Activated naive CD8-positive, alpha-beta T cell treated with anti-CD3 and anti-CD28 coated beads, Interleukin-2, amount 10 ng/mL, durations not matched to agents 7 days and 5 days (primary cell): ENCODE data around the gene DEDD. TPM values are rescaled to one million over a fixed set of nuclear protein-coding genes. Genes with fewer than 3 reads are reported as not detected.

Source experiments
- ATAC-seq: fragments of 150-1000 bp; cut with Tn5 transposase; one replicate; pipeline ENCODE4 v1.10.0; 2021; ENCODE audit warnings: low read depth, moderate library complexity
- POLR2A ChIA-PET: fragments of 350-600 bp; sonication (Branson Sonifier 250); formaldehyde crosslinking; loops from one replicate; lab custom pipeline; 2021; ENCODE audit warnings: antibody characterized with exemption; lab: Charles Lee
- DNase-seq: peaks from one replicate; pipeline ENCODE4 v3.0.0; 2021
- H3K27ac Mint-ChIP-seq: one replicate; pipeline ENCODE4 v1.8.0; 2022; ENCODE audit warnings: mild to moderate bottlenecking, mixed read lengths
- H3K27me3 Mint-ChIP-seq: one replicate; pipeline ENCODE4 v1.8.0; 2022; ENCODE audit warnings: mild to moderate bottlenecking, moderate library complexity, mixed read lengths
- H3K36me3 Mint-ChIP-seq: one replicate; pipeline ENCODE4 v1.8.0; 2021; ENCODE audit warnings: mild to moderate bottlenecking, mixed read lengths
- H3K4me1 Mint-ChIP-seq: one replicate; pipeline ENCODE4 v1.8.0; 2021; ENCODE audit warnings: mixed read lengths
- H3K4me3 Mint-ChIP-seq: one replicate; pipeline ENCODE4 v1.8.0; 2022; ENCODE audit warnings: mild to moderate bottlenecking, moderate library complexity, mixed read lengths
- H3K9me3 Mint-ChIP-seq: one replicate; pipeline ENCODE4 v1.8.0; 2021; ENCODE audit warnings: mixed read lengths
- total RNA-seq, 2 experiments: library from RNA; stranded (reverse); gene quantifications; one replicate each; pipeline ENCODE4 v1.2.3, GENCODE V29; 2021

The DEDD gene
- total RNA-seq, 2 experiments from 2014 or later = 39.8 to 40.3 TPM

- POLR2A ChIA-PET = no interaction called here
- Mint-ChIP-seq H3K27me3 (no peaks in the 10 kb centered on the region), H3K27ac (peak overlapping the region; percentile 93), H3K4me1 (peaks cover 33% of the 10 kb centered on the region), H3K4me3 (peak overlapping the region; percentile 94), H3K9me3 (no peaks in the 10 kb centered on the region), H3K36me3 (peaks cover 22% of the 10 kb centered on the region)
- ATAC-seq (no peak), DNase-seq (no peak)
These were observed 27.4 kb upstream of the DEDD start for GRCh38 chr1:161159913-161160243.

GRCh38 chr1:161159087-161159912 lies 26.8 kb upstream of the DEDD start, which contains the start of gene USP21:
TSS of gene USP21 (plus strand) at chr1:161159500. CDS start at chr1:161160641, 1,141 bp downstream.
- POLR2A ChIA-PET = no interaction called here
- H3K27me3 Mint-ChIP-seq = no peaks in the 10 kb centered on the region
- DNase-seq (peak; percentile 92), ATAC-seq (peak; percentile 97)
- H3K4me1 Mint-ChIP-seq = peaks cover 33% of the 10 kb centered on the region
- H3K9me3 Mint-ChIP-seq = no peaks in the 10 kb centered on the region
- H3K4me3 Mint-ChIP-seq = peak within 1 kb of the TSS; percentile 94
- peaks cover 22% of the 10 kb centered on the region for H3K36me3 Mint-ChIP-seq
- H3K27ac Mint-ChIP-seq = peak within 1 kb of the TSS; percentile 93

DNA sequence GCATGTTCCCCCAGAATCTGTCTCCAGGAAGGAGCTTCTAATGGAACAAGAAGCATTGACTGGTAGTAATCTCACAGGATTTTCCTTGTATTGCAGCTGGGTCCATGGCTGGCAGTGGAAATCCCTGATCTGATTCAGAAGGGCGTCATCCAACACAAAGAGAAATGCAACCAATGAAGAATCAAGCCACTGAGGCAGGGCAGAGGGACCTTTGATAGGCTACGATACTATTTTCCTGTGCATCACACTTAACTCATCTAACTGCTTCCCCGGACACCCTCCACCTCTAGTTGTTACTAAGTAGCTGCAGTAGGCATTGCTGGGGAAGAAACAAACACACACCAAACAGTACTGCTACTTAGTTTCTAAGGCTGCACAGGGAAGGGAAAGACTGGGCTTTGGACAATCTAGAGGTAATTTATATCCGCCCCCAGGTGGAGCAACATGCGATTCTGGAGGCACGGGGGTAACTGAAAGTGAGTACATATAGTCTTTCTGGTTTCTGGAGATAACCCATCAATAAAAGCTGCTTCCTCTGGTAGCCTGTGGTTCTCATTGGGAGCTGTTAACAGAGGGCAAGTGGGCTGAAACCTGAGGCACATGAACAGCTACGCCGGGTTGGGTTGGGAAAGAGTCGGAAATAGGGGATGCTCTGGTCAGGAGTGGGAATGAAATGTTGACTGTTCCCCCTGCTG lies 26.0 kb upstream of the DEDD start:
- peak overlapping the region; percentile 93 for H3K27ac Mint-ChIP-seq
- H3K4me3 Mint-ChIP-seq = peak overlapping the region; percentile 94
- no peak for DNase-seq
- no peaks in the 10 kb centered on the region for H3K27me3 Mint-ChIP-seq
- ATAC-seq = no peak
- POLR2A ChIA-PET = interaction anchor here (0.7 kb wide), 1 partner anchor 458 kb away, joined by 3 read pairs; no protein-coding TSS in a partner anchor
- peaks cover 22% of the 10 kb centered on the region for H3K36me3 Mint-ChIP-seq
- H3K4me1 Mint-ChIP-seq = peaks cover 33% of the 10 kb centered on the region
- H3K9me3 Mint-ChIP-seq = no peaks in the 10 kb centered on the region

GRCh38 chr1:161157867-161158266 lies 25.4 kb upstream of the DEDD start:
- H3K9me3 Mint-ChIP-seq = no peaks in the 10 kb centered on the region
- peaks cover 30% of the 10 kb centered on the region for H3K4me1 Mint-ChIP-seq
- ATAC-seq (no peak), DNase-seq (no peak)
- H3K4me3 Mint-ChIP-seq = no peak overlapping the region
- H3K36me3 Mint-ChIP-seq = peaks cover 18% of the 10 kb centered on the region
- POLR2A ChIA-PET = interaction anchor here (0.7 kb wide), 1 partner anchor 457 kb away, joined by 3 read pairs; no protein-coding TSS in a partner anchor
- no peaks in the 10 kb centered on the region for H3K27me3 Mint-ChIP-seq
- peak overlapping the region; percentile 21 for H3K27ac Mint-ChIP-seq

DNA sequence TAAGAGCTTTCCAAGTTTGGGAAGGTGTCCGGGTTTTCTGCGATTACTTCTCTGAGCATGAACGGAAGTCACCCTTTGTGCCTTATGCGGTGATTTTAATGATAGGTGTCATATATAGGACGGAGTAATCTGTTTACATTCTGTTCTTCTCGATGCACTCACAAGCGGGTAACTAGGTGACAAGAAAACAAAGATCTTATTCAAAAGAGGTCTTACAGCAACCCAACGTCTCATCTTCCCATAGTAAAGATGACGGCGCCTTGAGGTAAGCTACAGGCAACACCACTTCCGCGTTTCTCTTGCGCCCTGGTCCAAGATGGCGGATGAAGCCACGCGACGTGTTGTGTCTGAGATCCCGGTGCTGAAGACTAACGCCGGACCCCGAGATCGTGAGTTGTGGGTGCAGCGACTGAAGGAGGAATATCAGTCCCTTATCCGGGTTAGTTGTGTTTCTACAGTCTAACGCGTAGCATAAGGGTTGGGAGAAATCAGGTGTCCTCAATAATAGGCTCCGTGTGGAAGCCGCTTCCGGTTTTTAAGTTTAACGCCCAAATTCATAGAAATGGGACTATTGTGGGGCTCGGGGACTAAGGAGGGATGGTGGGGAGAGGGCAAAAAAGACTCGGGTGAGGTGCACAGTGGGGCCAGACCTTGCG lies 21.3 kb upstream of the DEDD start, which contains the start of gene UFC1:
Gene UFC1, plus strand, starts transcription at position 297 of the 656 bp plus-strand sequence. Its CDS starts 20 bp downstream, at position 317.
- ATAC-seq = peak; percentile 95
- Mint-ChIP-seq H3K4me3 (peak within 1 kb of the TSS; percentile 99), H3K9me3 (no peaks in the 10 kb centered on the region), H3K27ac (peak within 1 kb of the TSS; percentile 100), H3K27me3 (no peaks in the 10 kb centered on the region), H3K36me3 (peaks cover 13% of the 10 kb centered on the region), H3K4me1 (peaks cover 19% of the 10 kb centered on the region)
- POLR2A ChIA-PET = interaction anchor here (0.7 to 3.2 kb wide), 16 partner anchors 12 to 152 kb away, joined by 3 to 37 read pairs (median 6); partner anchors contain the start of genes ARHGAP30, B4GALT3, DEDD and F11R
- DNase-seq = peak; percentile 80

GRCh38 chr1:161153176-161153575 lies 20.7 kb upstream of the DEDD start:
- Mint-ChIP-seq H3K4me3 (peak overlapping the region; percentile 99), H3K27ac (peak overlapping the region; percentile 100), H3K27me3 (no peaks in the 10 kb centered on the region), H3K9me3 (no peaks in the 10 kb centered on the region), H3K36me3 (peaks cover 13% of the 10 kb centered on the region), H3K4me1 (peaks cover 13% of the 10 kb centered on the region)
- ATAC-seq (peak; percentile 6), DNase-seq (no peak)
- POLR2A ChIA-PET = interaction anchor here (0.7 to 3.2 kb wide), 15 partner anchors 13 to 153 kb away, joined by 3 to 37 read pairs (median 6); partner anchors contain the start of genes ARHGAP30, B4GALT3, DEDD and F11R

DNA sequence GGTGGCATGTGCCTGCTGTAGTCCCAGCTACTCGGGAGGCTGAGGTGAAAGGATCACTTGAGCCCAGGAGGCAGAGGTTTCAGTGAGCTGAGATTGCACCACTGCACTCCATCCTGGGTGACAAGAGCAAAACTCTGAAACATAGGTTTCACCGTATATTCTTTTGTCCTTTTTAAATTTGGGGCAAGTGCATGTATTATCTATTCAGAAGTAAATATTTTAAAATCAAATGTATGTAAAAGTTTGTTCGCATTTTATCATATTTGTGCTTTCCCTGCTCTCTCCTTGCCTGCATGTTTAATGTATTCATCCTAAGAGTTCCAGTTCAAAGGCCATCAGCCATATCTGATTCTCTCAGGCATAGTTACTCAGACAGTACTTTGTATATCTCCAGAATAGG lies 13.4 kb upstream of the DEDD start:
- no peaks in the 10 kb centered on the region for H3K4me1 Mint-ChIP-seq

GRCh38 chr1:161140755-161141400 lies 8.4 kb upstream of the DEDD start:
- Mint-ChIP-seq H3K4me3 (no peak overlapping the region), H3K36me3 (peaks cover 1% of the 10 kb centered on the region), H3K9me3 (no peaks in the 10 kb centered on the region), H3K27me3 (no peaks in the 10 kb centered on the region), H3K27ac (no peak overlapping the region), H3K4me1 (peaks cover 3% of the 10 kb centered on the region)
- DNase-seq = no peak
- POLR2A ChIA-PET = interaction anchor here (0.5 to 1.3 kb wide), 5 partner anchors 8 to 101 kb away, joined by 3 to 5 read pairs (median 4); partner anchors contain the start of gene DEDD
- ATAC-seq = no peak

More for the DNA sequence above, 13.4 kb upstream of the DEDD start:
- POLR2A ChIA-PET = interaction anchor here (0.6 kb wide), 1 partner anchor 459 kb away, joined by 5 read pairs; no protein-coding TSS in a partner anchor
- Mint-ChIP-seq H3K27me3 (no peaks in the 10 kb centered on the region), H3K9me3 (no peaks in the 10 kb centered on the region), H3K36me3 (no peaks in the 10 kb centered on the region), H3K4me3 (no peak overlapping the region), H3K27ac (no peak overlapping the region)
- DNase-seq (no peak), ATAC-seq (no peak)

GRCh38 chr1:161139766-161140165 lies 7.3 kb upstream of the DEDD start:
- Mint-ChIP-seq H3K4me3 (no peak overlapping the region), H3K27me3 (no peaks in the 10 kb centered on the region), H3K9me3 (no peaks in the 10 kb centered on the region), H3K36me3 (peaks cover 2% of the 10 kb centered on the region), H3K27ac (no peak overlapping the region), H3K4me1 (peaks cover 5% of the 10 kb centered on the region)
- DNase-seq (no peak), ATAC-seq (no peak)
- POLR2A ChIA-PET = interaction anchor here (0.7 kb wide), 1 partner anchor 26 kb away, joined by 3 read pairs; the partner anchor contains the start of gene PPOX

- POLR2A ChIA-PET = interaction anchor here (0.6 to 2.2 kb wide), 3 partner anchors 15 to 69 kb away, joined by 3 to 6 read pairs (median 3); partner anchors contain the start of gene UFC1
These were observed 6.0 kb upstream of the DEDD start for GRCh38 chr1:161138431-161138830.

DNA sequence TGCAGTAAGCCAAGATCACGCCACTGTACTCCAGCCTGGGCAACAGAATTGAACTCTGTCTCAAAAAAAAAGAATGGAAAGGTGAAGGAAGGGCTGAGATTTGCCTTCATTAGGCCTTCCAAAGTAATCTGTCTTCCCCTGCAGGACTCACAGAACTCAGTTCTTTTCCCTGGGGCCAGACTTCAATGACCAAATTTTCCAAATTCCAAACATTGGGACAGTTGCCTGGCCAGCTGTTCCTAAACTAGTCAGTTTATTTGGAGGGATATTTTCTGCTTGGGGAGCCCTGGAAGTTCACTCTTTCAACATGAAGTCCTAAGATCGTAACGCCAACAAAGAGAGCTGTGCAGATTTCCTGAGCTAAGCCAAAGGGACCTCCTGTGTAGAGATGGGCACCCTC lies 5.4 kb upstream of the DEDD start:
- DNase-seq (no peak), ATAC-seq (no peak)
- Mint-ChIP-seq H3K4me1 (peaks cover 5% of the 10 kb centered on the region), H3K4me3 (no peak overlapping the region), H3K27me3 (no peaks in the 10 kb centered on the region), H3K36me3 (peaks cover 2% of the 10 kb centered on the region), H3K9me3 (no peaks in the 10 kb centered on the region), H3K27ac (no peak overlapping the region)
- POLR2A ChIA-PET = interaction anchor here (0.6 to 2.2 kb wide), 3 partner anchors 16 to 69 kb away, joined by 3 to 6 read pairs (median 3); partner anchors contain the start of gene UFC1

More at GRCh38 chr1:161138431-161138830, 6.0 kb upstream of the DEDD start:
- H3K9me3 Mint-ChIP-seq = no peaks in the 10 kb centered on the region
- H3K4me1 Mint-ChIP-seq = peaks cover 5% of the 10 kb centered on the region
- ATAC-seq (no peak), DNase-seq (no peak)
- peaks cover 2% of the 10 kb centered on the region for H3K36me3 Mint-ChIP-seq
- H3K27me3 Mint-ChIP-seq = no peaks in the 10 kb centered on the region
- H3K4me3 Mint-ChIP-seq = no peak overlapping the region
- peak overlapping the region; percentile 37 for H3K27ac Mint-ChIP-seq

GRCh38 chr1:161133220-161133740 lies 813 bp upstream of the DEDD start:
- no peak for DNase-seq
- no peaks in the 10 kb centered on the region for H3K27me3 Mint-ChIP-seq
- peaks cover 30% of the 10 kb centered on the region for H3K4me1 Mint-ChIP-seq
- no peak overlapping the region for H3K4me3 Mint-ChIP-seq
- ATAC-seq = no peak
- H3K36me3 Mint-ChIP-seq = peaks cover 16% of the 10 kb centered on the region
- POLR2A ChIA-PET = interaction anchor here (0.6 to 2.6 kb wide), 14 partner anchors 8 to 125 kb away, joined by 3 to 15 read pairs (median 6); partner anchors contain the start of genes ARHGAP30, B4GALT3, F11R and PCP4L1
- no peak overlapping the region for H3K27ac Mint-ChIP-seq
- no peaks in the 10 kb centered on the region for H3K9me3 Mint-ChIP-seq
